ENCODE results near the gene DNPH1.

DNA sequence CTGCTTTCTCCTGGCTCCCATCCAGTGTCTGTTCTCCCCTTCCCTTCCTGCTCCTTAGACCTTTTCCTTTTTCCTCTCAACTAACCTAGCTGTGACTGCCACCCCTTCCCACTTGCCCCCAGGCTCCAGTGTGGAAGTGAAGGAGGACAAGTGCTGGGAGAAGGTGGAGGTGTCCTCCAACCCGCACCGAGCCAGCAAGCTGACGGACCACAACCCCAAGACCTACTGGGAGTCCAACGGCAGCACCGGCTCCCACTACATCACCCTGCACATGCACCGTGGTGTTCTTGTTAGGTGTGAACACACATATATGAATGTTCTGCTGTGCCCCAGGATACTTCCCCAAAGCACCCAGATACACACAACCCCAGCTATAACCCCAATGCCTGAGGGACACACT is 28.7 kb downstream of the DNPH1 start:
- TF ChIP-seq RNF2 (IDR thresholded peaks at IDR 0.05; ENCODE audit: borderline replicate concordance, low read depth, low read length, missing control alignments, poor library complexity, severe bottlenecking) (no peak), TEAD4 (IDR thresholded peaks at IDR 0.05; ENCODE audit: low read depth, low read length) (no peak), BRCA1 (IDR thresholded peaks at IDR 0.05; ENCODE audit: low read depth, low read length) (no peak), TAF1 (IDR thresholded peaks at IDR 0.05; ENCODE audit: low read depth, low read length) (no peak), POLR2A (IDR thresholded peaks at IDR 0.05; ENCODE audit: control extremely low read depth in 1 of 2, low read depth in 2 of 2, low read length in 2 of 2) (no peak), EZH2 (IDR thresholded peaks at IDR 0.05; ENCODE audit: low read depth, low read length, severe bottlenecking) (no peak), TAF7 (optimal IDR thresholded peaks at IDR 0.05; ENCODE audit: borderline replicate concordance, low read depth, low read length) (no peak)
- TF ChIP-seq, protein P1, sequence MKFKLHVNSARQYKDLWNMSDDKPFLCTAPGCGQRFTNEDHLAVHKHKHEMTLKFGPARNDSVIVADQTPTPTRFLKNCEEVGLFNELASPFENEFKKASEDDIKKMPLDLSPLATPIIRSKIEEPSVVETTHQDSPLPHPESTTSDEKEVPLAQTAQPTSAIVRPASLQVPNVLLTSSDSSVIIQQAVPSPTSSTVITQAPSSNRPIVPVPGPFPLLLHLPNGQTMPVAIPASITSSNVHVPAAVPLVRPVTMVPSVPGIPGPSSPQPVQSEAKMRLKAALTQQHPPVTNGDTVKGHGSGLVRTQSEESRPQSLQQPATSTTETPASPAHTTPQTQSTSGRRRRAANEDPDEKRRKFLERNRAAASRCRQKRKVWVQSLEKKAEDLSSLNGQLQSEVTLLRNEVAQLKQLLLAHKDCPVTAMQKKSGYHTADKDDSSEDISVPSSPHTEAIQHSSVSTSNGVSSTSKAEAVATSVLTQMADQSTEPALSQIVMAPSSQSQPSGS (IDR thresholded peaks at IDR 0.05; ENCODE audit: low read length) = no peak
- TF ChIP-seq, protein P2, sequence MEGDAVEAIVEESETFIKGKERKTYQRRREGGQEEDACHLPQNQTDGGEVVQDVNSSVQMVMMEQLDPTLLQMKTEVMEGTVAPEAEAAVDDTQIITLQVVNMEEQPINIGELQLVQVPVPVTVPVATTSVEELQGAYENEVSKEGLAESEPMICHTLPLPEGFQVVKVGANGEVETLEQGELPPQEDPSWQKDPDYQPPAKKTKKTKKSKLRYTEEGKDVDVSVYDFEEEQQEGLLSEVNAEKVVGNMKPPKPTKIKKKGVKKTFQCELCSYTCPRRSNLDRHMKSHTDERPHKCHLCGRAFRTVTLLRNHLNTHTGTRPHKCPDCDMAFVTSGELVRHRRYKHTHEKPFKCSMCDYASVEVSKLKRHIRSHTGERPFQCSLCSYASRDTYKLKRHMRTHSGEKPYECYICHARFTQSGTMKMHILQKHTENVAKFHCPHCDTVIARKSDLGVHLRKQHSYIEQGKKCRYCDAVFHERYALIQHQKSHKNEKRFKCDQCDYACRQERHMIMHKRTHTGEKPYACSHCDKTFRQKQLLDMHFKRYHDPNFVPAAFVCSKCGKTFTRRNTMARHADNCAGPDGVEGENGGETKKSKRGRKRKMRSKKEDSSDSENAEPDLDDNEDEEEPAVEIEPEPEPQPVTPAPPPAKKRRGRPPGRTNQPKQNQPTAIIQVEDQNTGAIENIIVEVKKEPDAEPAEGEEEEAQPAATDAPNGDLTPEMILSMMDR (IDR thresholded peaks at IDR 0.05; ENCODE audit: control extremely low read depth in 1 of 3, insufficient read depth in 1 of 3, low read depth in 1 of 3, low read length in 3 of 3) = no peak
